NCI-H510A treated with DMSO at 0.1 percent for 48 hours (cell line): ENCODE measurements around the gene ZGLP1.
A peak's percentile ranks its signal among the peaks of the same experiment; 100 is the strongest.

Source experiments
- DNase-seq: peaks from one replicate; lab custom pipeline; 2025; lab: John Stamatoyannopoulos, UW

The ZGLP1 gene

GRCh38 chr19:10327793-10328192, 18.2 kb upstream of the ZGLP1 start:
- no peak for DNase-seq

- DNase-seq = no peak
These were observed 16.1 kb upstream of the ZGLP1 start for GRCh38 chr19:10325732-10326131.

GRCh38 chr19:10321874-10322835, 12.5 kb upstream of the ZGLP1 start:
- no peak for DNase-seq

- DNase-seq = no peak
These were observed 11.8 kb upstream of the ZGLP1 start for GRCh38 chr19:10321417-10321797.

GRCh38 chr19:10320602-10321416, 11.2 kb upstream of the ZGLP1 start:
- no peak for DNase-seq

- no peak for DNase-seq
These were observed 9.4 kb upstream of the ZGLP1 start for GRCh38 chr19:10318807-10319682.

- DNase-seq = no peak
These were observed 8.3 kb upstream of the ZGLP1 start for GRCh38 chr19:10317857-10318462.

GRCh38 chr19:10317045-10317856, 7.6 kb upstream of the ZGLP1 start:
- no peak for DNase-seq

- no peak for DNase-seq
These were observed 6.8 kb upstream of the ZGLP1 start for GRCh38 chr19:10316229-10317044.

GRCh38 chr19:10315335-10316214, 6.0 kb upstream of the ZGLP1 start, which contains the start of gene FDX2:
Gene FDX2 (minus strand): TSS chr19:10316015. CDS start chr19:10315996, 19 bp downstream.
- DNase-seq = peak; percentile 91

- DNase-seq = no peak
These were observed 3.3 kb downstream of the ZGLP1 start for GRCh38 chr19:10306327-10306726.

- no peak for DNase-seq
These were observed 4.3 kb downstream of the ZGLP1 start for GRCh38 chr19:10305139-10305806.

GRCh38 chr19:10299545-10300458, 9.8 kb downstream of the ZGLP1 start:
- DNase-seq = no peak

- no peak for DNase-seq
These were observed 13.6 kb downstream of the ZGLP1 start for GRCh38 chr19:10295847-10296591.

- DNase-seq = no peak
These were observed 14.2 kb downstream of the ZGLP1 start for GRCh38 chr19:10295305-10295846.

GRCh38 chr19:10294368-10294697, 15.3 kb downstream of the ZGLP1 start:
- no peak for DNase-seq
